Measurements from ENCODE around the gene HTR3B. TPM values are rescaled to one million over a fixed set of nuclear protein-coding genes. Genes with fewer than 3 reads are reported as not detected.
A peak's percentile ranks its signal among the peaks of the same experiment; 100 is the strongest.

The HTR3B gene
- total and polyA plus RNA-seq, 10 of the 15 experiments (the other 5 are each of a cell fraction or from before 2014, with no cell fraction given): not detected

GRCh38 chr11:113871336-113871735, 33.3 kb upstream of the HTR3B start:
- intact Hi-C loops (cut with micrococcal nuclease; ENCODE audit: unreplicated experiment): no loop called here
- no peak overlapping the region for H2AFZ ChIP-seq (ENCODE audit: control insufficient read depth, low read depth, low read length)
- peak overlapping the region; percentile 47 for H3K4me2 ChIP-seq (ENCODE audit: control insufficient read depth, insufficient read depth)
- no peaks in the 10 kb centered on the region for H4K20me1 ChIP-seq (ENCODE audit: control insufficient read depth, insufficient read depth)
- ChIA-PET POLR2A (interaction anchor here (1.7 kb wide), 1 partner anchor 30 kb away, joined by 4 read pairs; no protein-coding TSS in a partner anchor), RAD21 (ENCODE audit: unreplicated experiment) (no interaction called here), CTCF (interaction anchor here (1.1 to 2.2 kb wide), 3 partner anchors 9 to 65 kb away, joined by 3 to 8 read pairs (median 6); no protein-coding TSS in a partner anchor), SMC1A (ENCODE audit: uncharacterized antibody, unreplicated experiment) (interaction anchor here (1.2 to 1.7 kb wide), 2 partner anchors 12 to 39 kb away, joined by 3 to 5 read pairs; no protein-coding TSS in a partner anchor)
- no peaks in the 10 kb centered on the region for H3K27me3 ChIP-seq (replicated peaks in 1 of 2; ENCODE audit: control insufficient read depth in 2 of 2, insufficient read depth in 2 of 2, low read length in 1 of 2)
- no peak overlapping the region for H3K4me3 ChIP-seq
- DNase-seq (ENCODE audit: low read depth, low spot score) (no peak), ATAC-seq (no peak), FAIRE-seq (no peak)
- peaks cover 20% of the 10 kb centered on the region for H3K79me2 ChIP-seq (ENCODE audit: control insufficient read depth, insufficient read depth, low read length)
- H3K9me3 ChIP-seq (replicated peaks; ENCODE audit: control insufficient read depth, insufficient read depth, low read length): no peaks in the 10 kb centered on the region; the same call in 2 of the 3 replicates
- H3K36me3 ChIP-seq (ENCODE audit: control insufficient read depth in 2 of 2, insufficient read depth in 2 of 2, low read length in 1 of 2): 0 out of 4 replicates have a peak, but pooled peaks cover 0 to 3% of the 10 kb centered on the region in 2 experiments
- no peak overlapping the region for H3K27ac ChIP-seq (ENCODE audit: control insufficient read depth, insufficient read depth)
- peaks cover 8% of the 10 kb centered on the region; the same call in 1 of the 2 replicates for H3K4me1 ChIP-seq (ENCODE audit: control insufficient read depth, insufficient read depth, low read length)
- no TSS peak for BruUV-seq (replicated peaks)
- WGBS (ENCODE audit: insufficient coverage, insufficient replicate concordance, low lambda C conversion rate, missing lambda C conversion rate): 96% methylated on average over 3 of the region's 3 CpGs
- in situ Hi-C loops (cut with MboI): no loop called here
- H3K9ac ChIP-seq (ENCODE audit: control insufficient read depth, insufficient read depth, low read length): no peak overlapping the region
- no peak for TF ChIP-seq NBN (IDR thresholded peaks at IDR 0.05)
- TF ChIP-seq RBBP5 (conservative IDR thresholded peaks at IDR 0.05): no peak
- no peak for TF ChIP-seq REST (IDR thresholded peaks at IDR 0.05; ENCODE audit: low read depth, low read length)
- TF ChIP-seq CEBPZ (IDR thresholded peaks at IDR 0.05; ENCODE audit: low read depth, low read length): no peak
- no peak for TF ChIP-seq SUPT20H (IDR thresholded peaks at IDR 0.05; ENCODE audit: borderline replicate concordance, control insufficient read depth, low read depth, low read length)
- TF ChIP-seq STAT1 (conservative IDR thresholded peaks at IDR 0.05): no peak
- no peak for TF ChIP-seq BCLAF1 (IDR thresholded peaks at IDR 0.05)
- no peak for TF ChIP-seq ZBED1 (IDR thresholded peaks at IDR 0.05; ENCODE audit: borderline replicate concordance)
- TF ChIP-seq TCF7 (IDR thresholded peaks at IDR 0.05; ENCODE audit: borderline replicate concordance): no peak
- TF ChIP-seq NKRF (conservative IDR thresholded peaks at IDR 0.05): no peak
- TF ChIP-seq ESRRA (IDR thresholded peaks at IDR 0.05; ENCODE audit: low read length): no peak

All from GM12878 (cell line).